Measurements from ENCODE around the gene ASB7.

The ASB7 gene

DNA sequence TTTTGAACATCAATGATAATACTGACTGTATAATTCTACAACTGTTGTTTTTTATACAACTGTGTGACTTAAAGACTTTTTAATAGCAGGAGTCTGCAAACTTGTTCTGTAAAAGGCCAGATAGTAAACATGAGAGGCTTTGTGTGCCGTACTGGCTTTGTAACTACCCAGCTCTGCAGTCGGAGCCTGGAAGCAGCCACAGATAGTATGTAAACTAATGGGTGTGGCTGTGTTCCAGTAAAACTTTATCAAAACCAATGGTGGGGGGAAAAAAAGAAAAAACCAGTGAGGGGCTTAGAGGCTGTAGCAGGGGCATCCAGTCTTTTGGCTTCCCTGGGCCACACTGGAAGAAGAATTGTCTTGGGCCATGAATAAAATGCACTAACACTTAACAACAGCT lies 11.9 kb downstream of the ASB7 start:
- Histone ChIP-seq H3K4me1 (ENCODE audit: insufficient read depth, low read length) (no peaks in the 10 kb centered on the region), H3K9ac (ENCODE audit: low read depth, low read length) (no peak overlapping the region), H3K9me3 (ENCODE audit: control insufficient read depth, insufficient read depth, low read length) (no peaks in the 10 kb centered on the region), H3K36me3 (ENCODE audit: insufficient read depth, low read length) (no peaks in the 10 kb centered on the region; the same call in 1 of the 2 replicates)

DNA sequence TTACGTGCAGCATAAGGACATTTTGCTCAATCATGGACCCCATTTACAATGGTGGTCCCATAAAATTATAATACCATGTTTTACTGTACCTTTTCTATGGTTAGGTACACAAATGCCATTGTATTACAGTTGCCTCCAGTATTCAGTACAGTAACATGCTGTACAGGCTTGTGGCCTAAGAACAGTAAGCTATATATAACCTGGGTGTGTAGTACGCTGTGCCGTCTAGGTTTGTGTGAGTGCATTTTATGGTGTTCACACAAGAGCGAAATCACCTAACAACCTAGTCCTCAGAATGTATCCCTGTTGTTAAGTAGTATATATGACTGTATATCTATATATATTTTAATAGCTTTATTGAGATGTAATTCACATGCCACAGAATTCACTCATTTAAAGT lies 12.5 kb downstream of the ASB7 start:
- Histone ChIP-seq H3K9me3 (ENCODE audit: control insufficient read depth, insufficient read depth, low read length) (no peaks in the 10 kb centered on the region), H3K9ac (ENCODE audit: low read depth, low read length) (no peak overlapping the region), H3K4me1 (ENCODE audit: insufficient read depth, low read length) (no peaks in the 10 kb centered on the region), H3K36me3 (ENCODE audit: insufficient read depth, low read length) (no peaks in the 10 kb centered on the region; the same call in 1 of the 2 replicates)

GRCh38 chr15:100615801-100616200 lies 13.4 kb downstream of the ASB7 start:
- Histone ChIP-seq H3K9ac (ENCODE audit: low read depth, low read length) (no peak overlapping the region), H3K9me3 (ENCODE audit: control insufficient read depth, insufficient read depth, low read length) (no peaks in the 10 kb centered on the region), H3K4me1 (ENCODE audit: insufficient read depth, low read length) (no peaks in the 10 kb centered on the region), H3K36me3 (ENCODE audit: insufficient read depth, low read length) (no peaks in the 10 kb centered on the region; the same call in 1 of the 2 replicates)

GRCh38 chr15:100616700-100617099 lies 14.3 kb downstream of the ASB7 start:
- H3K36me3 ChIP-seq (ENCODE audit: insufficient read depth, low read length): no peaks in the 10 kb centered on the region; the same call in 1 of the 2 replicates
- H3K4me1 ChIP-seq (ENCODE audit: insufficient read depth, low read length): no peaks in the 10 kb centered on the region
- H3K9me3 ChIP-seq (ENCODE audit: control insufficient read depth, insufficient read depth, low read length): no peaks in the 10 kb centered on the region
- no peak overlapping the region for H3K9ac ChIP-seq (ENCODE audit: low read depth, low read length)

DNA sequence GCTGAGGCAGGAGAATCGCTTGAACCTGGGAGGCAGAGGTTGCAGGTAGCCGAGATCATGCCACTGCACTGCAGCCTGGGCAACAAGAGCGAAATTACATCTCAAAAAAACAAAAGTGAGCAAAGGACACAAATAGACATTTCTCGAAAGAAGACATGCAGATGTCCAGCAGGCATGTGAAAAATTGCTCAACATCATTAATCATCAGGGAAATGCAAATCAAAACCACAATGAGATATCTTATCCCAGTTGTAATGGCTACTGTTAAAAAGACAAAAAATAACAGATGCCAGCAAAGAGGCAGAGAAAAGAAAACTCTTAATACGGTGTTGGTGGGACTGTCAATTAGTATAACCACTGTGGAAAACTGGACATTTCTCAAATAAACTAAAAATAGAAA lies 20.9 kb downstream of the ASB7 start:
- H3K9me3 ChIP-seq (ENCODE audit: control insufficient read depth, insufficient read depth, low read length): no peaks in the 10 kb centered on the region
- no peak overlapping the region for H3K9ac ChIP-seq (ENCODE audit: low read depth, low read length)
- H3K36me3 ChIP-seq (ENCODE audit: insufficient read depth, low read length): no peaks in the 10 kb centered on the region
- no peaks in the 10 kb centered on the region for H3K4me1 ChIP-seq (ENCODE audit: insufficient read depth, low read length)

DNA sequence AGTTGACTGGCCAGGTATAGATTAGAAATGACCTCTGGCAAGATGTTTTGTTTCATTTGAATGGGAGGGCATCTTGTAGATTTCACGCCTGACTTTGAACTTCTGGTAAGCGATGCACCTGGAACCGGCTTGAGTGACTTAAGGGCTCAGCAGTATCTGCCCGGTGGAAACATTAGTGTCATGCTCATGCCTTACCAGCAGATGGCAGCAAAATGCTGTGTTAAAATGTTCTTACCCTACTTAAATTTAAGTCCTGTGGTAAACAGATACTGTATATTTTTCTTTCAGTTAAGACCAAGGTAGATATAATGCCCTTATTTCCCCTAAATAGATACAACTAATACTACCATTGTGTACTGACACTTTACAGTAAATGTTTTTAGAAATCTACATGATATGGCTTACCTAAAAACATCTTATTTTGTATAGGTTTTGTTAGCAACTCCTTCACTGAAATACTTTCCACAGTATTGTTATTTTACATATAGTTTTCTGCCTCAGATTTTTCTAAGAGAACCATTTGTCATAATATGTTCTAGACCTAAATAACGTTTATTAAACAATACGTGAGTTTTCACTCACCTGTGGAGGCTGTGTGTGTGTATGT lies 25.5 kb downstream of the ASB7 start:
- no peak overlapping the region for H3K9ac ChIP-seq (ENCODE audit: low read depth, low read length)
- H3K4me1 ChIP-seq (ENCODE audit: insufficient read depth, low read length): 0 out of 2 replicates have a peak, but pooled peaks cover 5% of the 10 kb centered on the region
- no peaks in the 10 kb centered on the region for H3K9me3 ChIP-seq (ENCODE audit: control insufficient read depth, insufficient read depth, low read length)
- H3K36me3 ChIP-seq (ENCODE audit: insufficient read depth, low read length): no peaks in the 10 kb centered on the region

- Histone ChIP-seq H3K36me3 (ENCODE audit: insufficient read depth, low read length) (no peaks in the 10 kb centered on the region), H3K9ac (ENCODE audit: low read depth, low read length) (no peak overlapping the region), H3K9me3 (ENCODE audit: control insufficient read depth, insufficient read depth, low read length) (no peaks in the 10 kb centered on the region), H3K4me1 (ENCODE audit: insufficient read depth, low read length) (0 out of 2 replicates have a peak, but pooled peaks cover 5% of the 10 kb centered on the region)
Measured at GRCh38 chr15:100628746-100629145, 26.4 kb downstream of the ASB7 start.

- no peaks in the 10 kb centered on the region for H3K9me3 ChIP-seq (ENCODE audit: control insufficient read depth, insufficient read depth, low read length)
- no peaks in the 10 kb centered on the region for H3K36me3 ChIP-seq (ENCODE audit: insufficient read depth, low read length)
- H3K9ac ChIP-seq (ENCODE audit: low read depth, low read length): no peak overlapping the region
Measured at GRCh38 chr15:100631831-100632230, 29.4 kb downstream of the ASB7 start.

DNA sequence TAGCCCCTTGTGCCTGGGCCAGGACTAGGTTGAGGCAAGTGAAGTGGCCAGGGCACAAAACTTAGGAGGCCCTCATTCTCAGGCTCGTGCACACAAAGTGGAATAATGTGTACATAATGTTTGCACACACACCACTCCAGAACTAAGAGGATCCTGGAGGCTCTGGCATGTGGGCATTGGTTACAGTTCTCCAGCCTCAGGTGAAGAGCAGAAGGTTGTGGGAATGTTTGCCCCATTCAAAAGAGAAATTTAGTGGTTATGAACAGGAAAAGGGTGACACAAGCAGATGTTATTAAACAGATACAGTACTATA lies 31.3 kb downstream of the ASB7 start:
- no peak overlapping the region for H3K9ac ChIP-seq (ENCODE audit: low read depth, low read length)
- H3K4me1 ChIP-seq (ENCODE audit: insufficient read depth, low read length): peaks cover 14% of the 10 kb centered on the region
- H3K9me3 ChIP-seq (ENCODE audit: control insufficient read depth, insufficient read depth, low read length): no peaks in the 10 kb centered on the region
- H3K36me3 ChIP-seq (ENCODE audit: insufficient read depth, low read length): no peaks in the 10 kb centered on the region

More at GRCh38 chr15:100631831-100632230, 29.4 kb downstream of the ASB7 start:
- peaks cover 14% of the 10 kb centered on the region for H3K4me1 ChIP-seq (ENCODE audit: insufficient read depth, low read length)

- no peaks in the 10 kb centered on the region for H3K9me3 ChIP-seq (ENCODE audit: control insufficient read depth, insufficient read depth, low read length)
- no peaks in the 10 kb centered on the region for H3K36me3 ChIP-seq (ENCODE audit: insufficient read depth, low read length)
- no peak overlapping the region for H3K9ac ChIP-seq (ENCODE audit: low read depth, low read length)
- H3K4me1 ChIP-seq (ENCODE audit: insufficient read depth, low read length): peaks cover 14% of the 10 kb centered on the region
Measured at GRCh38 chr15:100635406-100636071, 33.1 kb downstream of the ASB7 start.

DNA sequence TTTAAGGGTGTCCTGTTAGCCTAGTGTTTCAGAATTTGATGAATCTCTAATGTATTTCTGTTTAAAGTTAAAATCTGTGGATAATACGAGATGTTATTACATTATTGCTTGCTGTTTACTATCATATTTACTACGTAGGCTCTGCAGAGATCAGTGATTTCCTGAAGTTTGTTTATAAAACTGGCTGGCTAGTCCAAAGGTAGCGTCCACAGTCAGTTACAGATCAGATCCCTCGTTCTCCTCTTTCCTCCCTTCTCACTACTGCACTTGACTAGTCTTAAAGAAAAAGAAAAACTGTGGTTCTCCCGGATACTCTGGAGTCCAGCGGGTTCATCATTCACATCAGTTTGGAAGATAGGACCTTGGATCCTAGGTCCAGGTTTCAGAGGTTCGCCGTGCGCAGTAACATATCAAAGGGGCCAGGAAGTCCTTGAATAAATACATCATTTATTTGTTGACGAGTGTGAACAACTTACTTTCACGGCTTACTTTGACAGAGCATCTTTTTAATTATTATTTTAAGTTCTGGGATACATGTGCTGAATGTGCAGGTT lies 35.9 kb downstream of the ASB7 start:
- Histone ChIP-seq H3K36me3 (ENCODE audit: insufficient read depth, low read length) (no peaks in the 10 kb centered on the region), H3K4me1 (ENCODE audit: insufficient read depth, low read length) (peaks cover 10% of the 10 kb centered on the region), H3K9ac (ENCODE audit: low read depth, low read length) (no peak overlapping the region), H3K9me3 (ENCODE audit: control insufficient read depth, insufficient read depth, low read length) (no peaks in the 10 kb centered on the region)

DNA sequence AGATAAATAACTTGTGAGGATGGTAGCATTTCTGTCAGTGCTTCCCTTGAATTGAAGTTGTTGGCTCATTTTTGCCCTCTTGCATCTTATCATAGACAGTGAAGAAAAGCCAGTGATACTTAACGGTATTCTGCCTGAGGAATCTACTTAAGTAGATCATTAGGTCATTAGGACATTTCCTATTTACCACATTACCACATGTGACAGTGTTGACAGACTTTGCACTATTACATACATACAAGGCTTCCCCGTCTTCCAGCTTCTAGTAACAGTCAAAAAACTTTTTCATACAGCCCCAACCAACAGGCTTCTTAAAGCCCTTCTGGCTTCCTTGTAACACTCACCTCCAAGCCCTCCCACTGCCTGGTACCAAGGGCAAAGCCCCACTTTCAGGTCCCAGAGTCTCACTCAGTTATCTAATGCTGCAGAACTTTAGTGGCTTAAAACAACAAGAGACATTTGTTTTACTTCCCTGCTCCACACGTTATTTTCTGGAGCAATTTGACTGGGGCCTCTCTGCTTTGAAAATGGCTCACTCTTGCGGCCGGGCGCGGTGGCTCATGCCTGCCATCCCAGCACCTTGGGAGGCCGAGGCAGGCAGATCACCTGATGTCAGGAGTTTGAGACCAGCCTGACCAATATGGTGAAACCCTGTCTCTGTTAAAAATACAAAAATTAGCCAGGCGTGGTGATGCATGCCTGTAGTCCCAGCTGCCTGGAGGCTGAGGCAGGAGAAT lies 40.0 kb downstream of the ASB7 start:
- no peaks in the 10 kb centered on the region for H3K36me3 ChIP-seq (ENCODE audit: insufficient read depth, low read length)
- H3K9ac ChIP-seq (ENCODE audit: low read depth, low read length): no peak overlapping the region
- H3K9me3 ChIP-seq (ENCODE audit: control insufficient read depth, insufficient read depth, low read length): no peaks in the 10 kb centered on the region
- H3K4me1 ChIP-seq (ENCODE audit: insufficient read depth, low read length): no peaks in the 10 kb centered on the region

GRCh38 chr15:100642950-100643338 lies 40.6 kb downstream of the ASB7 start:
- Histone ChIP-seq H3K36me3 (ENCODE audit: insufficient read depth, low read length) (no peaks in the 10 kb centered on the region), H3K9ac (ENCODE audit: low read depth, low read length) (no peak overlapping the region), H3K9me3 (ENCODE audit: control insufficient read depth, insufficient read depth, low read length) (no peaks in the 10 kb centered on the region), H3K4me1 (ENCODE audit: insufficient read depth, low read length) (no peaks in the 10 kb centered on the region)

GRCh38 chr15:100645671-100646070 lies 43.3 kb downstream of the ASB7 start:
- Histone ChIP-seq H3K4me1 (ENCODE audit: insufficient read depth, low read length) (no peaks in the 10 kb centered on the region), H3K36me3 (ENCODE audit: insufficient read depth, low read length) (no peaks in the 10 kb centered on the region), H3K9ac (ENCODE audit: low read depth, low read length) (no peak overlapping the region), H3K9me3 (ENCODE audit: control insufficient read depth, insufficient read depth, low read length) (no peaks in the 10 kb centered on the region)

DNA sequence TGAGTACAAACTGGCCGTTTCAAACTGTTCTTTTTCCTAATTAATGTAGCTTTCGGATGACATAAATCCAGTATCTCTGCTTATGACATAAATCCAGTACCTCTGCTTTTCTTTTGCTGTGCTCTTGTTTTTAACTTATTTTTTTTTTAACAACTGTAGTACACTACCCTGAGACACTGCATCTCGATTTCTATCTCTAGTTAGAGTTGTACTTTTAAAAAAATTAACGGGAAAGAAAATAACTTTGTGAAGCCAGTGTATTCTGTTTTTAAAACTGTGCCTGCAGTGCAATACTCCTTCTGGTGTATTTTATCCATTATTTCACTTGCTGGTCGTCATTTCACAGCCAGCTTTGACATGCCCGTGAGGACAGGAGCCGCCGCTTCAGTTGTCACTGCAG lies 46.6 kb downstream of the ASB7 start:
- H3K9me3 ChIP-seq (ENCODE audit: control insufficient read depth, insufficient read depth, low read length): no peaks in the 10 kb centered on the region
- no peak overlapping the region for H3K9ac ChIP-seq (ENCODE audit: low read depth, low read length)
- 0 out of 2 replicates have a peak, but pooled peaks cover 2% of the 10 kb centered on the region for H3K36me3 ChIP-seq (ENCODE audit: insufficient read depth, low read length)
- no peaks in the 10 kb centered on the region for H3K4me1 ChIP-seq (ENCODE audit: insufficient read depth, low read length)
